SK-N-MC (cell line): ENCODE data around the gene RHBG.

Experiments
- EZH2 ChIP-seq: fragments of 200-600 bp; sonication (generic); IDR thresholded peaks from one replicate; pipeline ENCODE4 v1.6.1; 2017; ENCODE audit warnings: antibody characterized with exemption
- FOXP2 ChIP-seq: optimal IDR thresholded peaks from 2 replicates; pipeline ENCODE3; 2011; ENCODE audit warnings: mild to moderate bottlenecking, moderate library complexity; ENCODE audit not compliant: insufficient read depth; ENCODE audit errors: extremely low read length, control extremely low read depth
- POLR2AphosphoS5 ChIP-seq: IDR thresholded peaks from 2 replicates; pipeline ENCODE4 v1.6.1; 2012; ENCODE audit warnings: mild to moderate bottlenecking, low read depth, low read length, borderline replicate concordance

DNA sequence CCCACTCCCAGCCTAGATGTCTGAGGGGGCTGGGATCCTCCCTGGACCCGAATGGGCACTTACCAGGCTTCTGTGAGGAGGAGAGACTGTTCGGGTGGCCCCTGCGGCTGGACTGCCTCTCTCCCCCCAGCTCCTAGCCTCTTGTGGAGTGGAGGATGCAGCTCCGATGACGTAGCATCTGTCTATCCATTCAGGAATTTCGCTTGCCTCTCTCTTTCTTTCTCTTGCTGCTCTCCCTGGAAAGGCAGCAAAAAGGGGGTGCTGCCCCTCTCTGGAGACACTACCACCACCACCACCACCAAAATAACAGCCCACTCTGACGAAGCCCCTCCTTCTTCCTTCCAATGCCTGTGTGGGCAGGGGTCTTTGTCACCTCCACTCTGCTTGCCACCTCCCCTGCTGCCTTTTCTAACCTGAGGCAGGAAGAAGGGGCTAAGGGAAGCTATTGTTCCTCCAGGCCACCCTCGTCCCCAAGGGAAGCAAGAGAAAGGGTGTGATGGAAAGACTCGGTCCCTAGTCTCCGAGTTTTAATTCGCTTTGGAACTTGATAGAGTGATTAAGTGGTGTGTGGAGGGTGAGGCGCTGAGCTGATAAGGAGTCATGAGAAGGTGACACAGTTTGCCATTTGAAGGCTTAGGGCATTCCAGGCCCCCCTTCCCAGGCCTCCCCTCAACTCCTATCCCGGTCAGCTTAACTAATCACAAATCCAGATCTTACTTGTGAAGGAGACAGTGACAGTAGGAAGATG, 60.5 kb downstream of the RHBG start:
- TF ChIP-seq EZH2 (no peak), POLR2AphosphoS5 (no peak), FOXP2 (no peak)
